Fibroblast of mammary gland (primary cell): Measurements from ENCODE around the gene DGCR8.
A peak's percentile ranks its signal among the peaks of the same experiment; 100 is the strongest.

Experiments
- DNase-seq: peaks from one replicate; pipeline ENCODE4 v3.0.0-alpha.2; 2010; ENCODE audit warnings: low read depth
- H3K4me3 ChIP-seq: 2 replicates; pipeline ENCODE4 v1.5.1; 2011; ENCODE audit warnings: low read depth, mild to moderate bottlenecking, low read length, moderate library complexity; ENCODE audit not compliant: control insufficient read depth
- TF ChIP-seq, protein P1 (sequence below): conservative IDR thresholded peaks from 2 replicates; pipeline ENCODE4 v1.5.1; 2011; ENCODE audit warnings: low read depth, low read length, inconsistent platforms; ENCODE audit not compliant: control insufficient read depth, insufficient read depth

DGCR8 gene

DNA sequence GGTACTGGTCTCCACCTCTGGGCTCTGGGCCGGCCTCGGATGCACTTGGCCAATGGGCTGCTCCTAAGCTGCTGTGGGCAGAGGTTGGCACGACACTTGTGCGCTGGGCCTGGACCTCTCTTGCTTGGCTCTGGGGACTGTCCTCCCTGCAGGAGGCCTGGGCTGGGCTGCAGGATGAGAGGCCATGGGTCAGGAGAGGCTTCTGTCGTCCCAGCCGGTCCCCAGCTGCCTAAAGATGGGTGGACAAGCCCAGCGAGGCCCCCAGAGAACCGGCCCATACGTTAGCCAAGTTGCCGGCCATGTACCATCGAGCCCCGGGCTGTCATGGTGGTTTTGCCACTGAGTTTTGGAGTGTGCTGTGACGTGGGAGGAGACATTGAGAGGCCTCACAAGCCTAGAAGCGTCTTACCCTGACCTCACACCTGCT is 72.4 kb downstream of the DGCR8 start:
- TF ChIP-seq, protein P1, sequence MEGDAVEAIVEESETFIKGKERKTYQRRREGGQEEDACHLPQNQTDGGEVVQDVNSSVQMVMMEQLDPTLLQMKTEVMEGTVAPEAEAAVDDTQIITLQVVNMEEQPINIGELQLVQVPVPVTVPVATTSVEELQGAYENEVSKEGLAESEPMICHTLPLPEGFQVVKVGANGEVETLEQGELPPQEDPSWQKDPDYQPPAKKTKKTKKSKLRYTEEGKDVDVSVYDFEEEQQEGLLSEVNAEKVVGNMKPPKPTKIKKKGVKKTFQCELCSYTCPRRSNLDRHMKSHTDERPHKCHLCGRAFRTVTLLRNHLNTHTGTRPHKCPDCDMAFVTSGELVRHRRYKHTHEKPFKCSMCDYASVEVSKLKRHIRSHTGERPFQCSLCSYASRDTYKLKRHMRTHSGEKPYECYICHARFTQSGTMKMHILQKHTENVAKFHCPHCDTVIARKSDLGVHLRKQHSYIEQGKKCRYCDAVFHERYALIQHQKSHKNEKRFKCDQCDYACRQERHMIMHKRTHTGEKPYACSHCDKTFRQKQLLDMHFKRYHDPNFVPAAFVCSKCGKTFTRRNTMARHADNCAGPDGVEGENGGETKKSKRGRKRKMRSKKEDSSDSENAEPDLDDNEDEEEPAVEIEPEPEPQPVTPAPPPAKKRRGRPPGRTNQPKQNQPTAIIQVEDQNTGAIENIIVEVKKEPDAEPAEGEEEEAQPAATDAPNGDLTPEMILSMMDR, result no peak
- H3K4me3 ChIP-seq, result no peak overlapping the region
- no peak for DNase-seq

DNA sequence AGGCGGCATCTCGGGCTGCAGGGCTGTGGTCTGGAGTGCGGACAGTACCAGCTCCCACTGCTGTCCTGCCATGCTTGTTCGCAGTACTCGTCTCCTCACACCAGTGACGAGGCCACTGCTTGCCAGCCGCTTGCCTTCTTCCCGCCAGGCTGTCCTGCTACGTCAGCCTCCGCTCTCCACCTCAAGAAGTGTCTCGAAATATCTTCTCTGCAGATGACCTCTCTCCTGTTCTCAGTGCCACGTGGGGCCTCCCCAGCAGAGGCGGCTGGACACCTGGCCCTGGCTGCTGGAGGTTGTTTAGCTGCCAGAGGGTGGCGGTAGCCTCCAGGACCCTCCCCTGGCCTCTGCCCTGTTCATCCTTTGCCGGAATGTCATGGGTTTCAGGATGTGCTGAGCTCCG is 73.9 kb downstream of the DGCR8 start:
- H3K4me3 ChIP-seq, result no peak overlapping the region
- no peak for DNase-seq
- TF ChIP-seq, protein P1, result no peak

- H3K4me3 ChIP-seq, result peak overlapping the region; percentile 47
- TF ChIP-seq, protein P1, result no peak
- DNase-seq, result no peak
Measured at GRCh38 chr22:20154602-20155187, 74.7 kb downstream of the DGCR8 start.

- TF ChIP-seq, protein P1, result no peak
- H3K4me3 ChIP-seq, result peak overlapping the region; percentile 47
- DNase-seq, result peak; percentile 61
Measured at GRCh38 chr22:20155330-20156041, 75.4 kb downstream of the DGCR8 start.

GRCh38 chr22:20156042-20156389 is 76.0 kb downstream of the DGCR8 start:
- DNase-seq, result no peak
- no peak overlapping the region for H3K4me3 ChIP-seq
- TF ChIP-seq, protein P1, result no peak

DNA sequence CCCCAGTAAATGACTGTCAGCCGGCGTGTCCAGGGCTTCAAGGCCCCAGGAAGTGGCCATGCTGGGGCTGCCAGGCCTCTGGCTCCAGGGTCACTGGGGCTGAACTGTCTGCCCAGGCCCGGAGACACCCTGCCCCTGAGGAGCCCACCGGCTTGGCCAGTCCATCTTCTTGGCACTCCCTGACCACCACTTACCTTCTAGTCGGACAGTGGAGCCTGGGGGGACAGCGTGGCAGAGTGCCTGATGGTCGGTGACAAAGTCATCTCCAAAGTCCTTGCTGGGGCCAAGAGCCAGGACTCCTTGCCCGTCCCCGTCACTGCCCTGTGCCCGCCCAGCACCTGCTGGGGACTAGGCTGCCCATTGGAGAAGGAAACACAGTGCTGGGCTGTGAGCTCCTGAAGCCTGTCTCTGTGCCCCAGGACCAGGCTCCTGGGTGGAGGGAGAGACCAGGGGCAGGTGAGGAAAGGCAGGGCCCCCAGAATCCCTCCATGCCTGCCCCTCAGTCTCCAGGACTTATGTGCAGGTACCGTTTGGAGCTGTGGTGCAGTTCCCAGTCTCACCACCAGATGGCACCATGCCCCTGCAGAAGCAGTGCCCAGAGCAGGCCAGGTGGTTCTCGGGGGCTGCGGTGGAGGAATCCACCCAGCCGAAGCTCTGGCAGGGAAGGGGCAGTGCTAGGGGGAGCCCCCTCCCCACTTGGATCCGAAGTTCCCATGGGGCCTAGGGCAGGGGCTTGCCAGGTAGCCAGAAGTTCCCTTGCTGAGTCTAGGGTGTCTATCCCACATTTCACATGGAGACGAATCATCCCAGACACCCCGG is 76.8 kb downstream of the DGCR8 start:
- no peak overlapping the region for H3K4me3 ChIP-seq
- DNase-seq, result peak; percentile 65
- TF ChIP-seq, protein P1, result peak; percentile 92
